OCI-LY1 (cell line): ENCODE measurements around the gene TBC1D8.

Experiments used
- CTCF ChIP-seq: fragments of 200-600 bp; sonication (generic), shearing (Covaris generic); IDR thresholded peaks from 2 replicates; pipeline ENCODE4 v1.5.1; 2017; ENCODE audit warnings: mild to moderate bottlenecking, antibody characterized with exemption, low read length, moderate library complexity, mixed read lengths
- EZH2 ChIP-seq: fragments of 200-600 bp; sonication (generic), shearing (Covaris generic); IDR thresholded peaks from 2 replicates; pipeline ENCODE4 v1.8.0; 2017; ENCODE audit warnings: borderline replicate concordance, mixed run types, mild to moderate bottlenecking, antibody characterized with exemption, low read length, moderate library complexity, mixed read lengths

- TF ChIP-seq CTCF, result no peak
- no peak for TF ChIP-seq EZH2
Measured at GRCh38 chr2:101063352-101064124, 87.6 kb downstream of the TBC1D8 start.
